IMR-90 (cell line): ENCODE measurements around the gene PTPRO. TPM values are rescaled to one million over a fixed set of nuclear protein-coding genes. Genes with fewer than 3 reads are reported as not detected.

Experiments used
- ATAC-seq: fragments of 200-7000 bp; cut with Tn5 transposase; 2 replicates; pipeline ENCODE4 v1.9.1; 2020; ENCODE audit warnings: low read depth, mild to moderate bottlenecking, moderate library complexity
- BruUV-seq: library from RNA; stranded (reverse); fragments of 400-500 nt; replicated peaks from 2 replicates; lab custom pipeline; 2021; lab: Mats Ljungman, UMichigan
- CTCF ChIA-PET: fragments of 300-600 bp; formaldehyde crosslinking; extraction: SDS; loops from one replicate; lab custom pipeline; 2021; ENCODE audit warnings: antibody characterized with exemption; lab: Yijun Ruan, JAX
- POLR2A ChIA-PET: fragments of 300-600 bp; sonication (Branson Sonifier 250); formaldehyde crosslinking; loops from one replicate; lab custom pipeline; 2022; ENCODE audit warnings: antibody characterized with exemption; ENCODE audit not compliant: unreplicated experiment; lab: Charles Lee
- DNase-seq: peaks from one replicate; pipeline ENCODE4 v3.0.0; 2013
- H2AFZ ChIP-seq: replicated peaks from 2 replicates; pipeline ENCODE3; 2013; ENCODE audit warnings: low read length, mild to moderate bottlenecking; ENCODE audit not compliant: poor library complexity
- H2AK5ac ChIP-seq: 2 replicates; pipeline ENCODE4 v1.6.1; 2013; ENCODE audit warnings: low read depth, low read length, inconsistent platforms
- H2AK9ac ChIP-seq: replicated peaks from 2 replicates; pipeline ENCODE3; 2013; ENCODE audit warnings: mild to moderate bottlenecking, low read depth, low read length, moderate library complexity; ENCODE audit not compliant: poor library complexity
- H2BK120ac ChIP-seq: 2 replicates; pipeline ENCODE4 v1.6.1; 2013; ENCODE audit warnings: low read depth, low read length, inconsistent platforms
- H2BK15ac ChIP-seq: 3 replicates; pipeline ENCODE4 v1.6.1; 2013; ENCODE audit warnings: low read depth, low read length, inconsistent platforms
- H2BK20ac ChIP-seq: 2 replicates; pipeline ENCODE4 v1.6.1; 2013; ENCODE audit warnings: low read depth, mild to moderate bottlenecking, inconsistent platforms, low read length, moderate library complexity
- H2BK5ac ChIP-seq: 2 replicates; pipeline ENCODE4 v1.6.1; 2013; ENCODE audit warnings: mild to moderate bottlenecking, low read depth, low read length, inconsistent platforms; ENCODE audit not compliant: poor library complexity, severe bottlenecking
- H3K14ac ChIP-seq: replicated peaks from 2 replicates; pipeline ENCODE4 v1.6.1; 2013; ENCODE audit warnings: low read depth, low read length, inconsistent platforms
- H3K18ac ChIP-seq: 2 replicates; pipeline ENCODE4 v1.6.1; 2013; ENCODE audit warnings: low read depth, low read length, control low read depth
- H3K23ac ChIP-seq: 2 replicates; pipeline ENCODE4 v1.6.1; 2013; ENCODE audit warnings: low read depth, low read length, inconsistent platforms
- H3K27ac ChIP-seq: 2 replicates; pipeline ENCODE4 v1.5.1; 2013; ENCODE audit warnings: mild to moderate bottlenecking, control low read depth, low read length; ENCODE audit not compliant: insufficient read depth
- H3K27me3 ChIP-seq: 2 replicates; pipeline ENCODE4 v1.6.1; 2013; ENCODE audit warnings: low read length; ENCODE audit not compliant: control insufficient read depth, insufficient read depth
- H3K36me3 ChIP-seq: 2 replicates; pipeline ENCODE4 v1.6.1; 2013; ENCODE audit warnings: low read length, mixed read lengths; ENCODE audit not compliant: control insufficient read depth, insufficient read depth
- H3K4ac ChIP-seq: 2 replicates; pipeline ENCODE4 v1.6.1; 2013; ENCODE audit warnings: low read depth, low read length, inconsistent platforms
- H3K4me1 ChIP-seq: 2 replicates; pipeline ENCODE4 v1.6.1; 2013; ENCODE audit warnings: low read length, mixed read lengths; ENCODE audit not compliant: control insufficient read depth, insufficient read depth
- H3K4me2 ChIP-seq: 2 replicates; pipeline ENCODE4 v1.6.1; 2013; ENCODE audit warnings: low read depth, mild to moderate bottlenecking, control low read depth, low read length, moderate library complexity
- H3K4me3 ChIP-seq: 2 replicates; pipeline ENCODE4 v1.5.1; 2013; ENCODE audit warnings: low read depth, mild to moderate bottlenecking, control low read depth, low read length, moderate library complexity; ENCODE audit not compliant: insufficient read depth
- H3K56ac ChIP-seq: 2 replicates; pipeline ENCODE4 v1.6.1; 2013; ENCODE audit warnings: low read length, inconsistent platforms; ENCODE audit not compliant: insufficient read depth; ENCODE audit errors: extremely low read depth
- H3K79me1 ChIP-seq, 2 experiments: 2 replicates each; pipeline ENCODE4 v1.6.1; 2013; ENCODE audit warnings: low read length in 2 of 2, inconsistent platforms in 1 of 2, low read depth in 1 of 2
- H3K9ac ChIP-seq: 2 replicates; pipeline ENCODE4 v1.6.1; 2013; ENCODE audit warnings: low read depth, low read length, control low read depth
- H3K9me1 ChIP-seq: 2 replicates; pipeline ENCODE4 v1.6.1; 2013; ENCODE audit warnings: low read length, inconsistent platforms; ENCODE audit not compliant: insufficient read depth
- H3K9me3 ChIP-seq: 2 replicates; pipeline ENCODE4 v1.6.1; 2013; ENCODE audit warnings: low read length; ENCODE audit not compliant: control insufficient read depth, insufficient read depth
- H4K20me1 ChIP-seq: 2 replicates; pipeline ENCODE4 v1.6.1; 2013; ENCODE audit warnings: low read length, inconsistent platforms; ENCODE audit not compliant: insufficient read depth
- H4K5ac ChIP-seq: 2 replicates; pipeline ENCODE4 v1.6.1; 2013; ENCODE audit warnings: mild to moderate bottlenecking, low read depth, low read length, control low read depth
- H4K8ac ChIP-seq, 2 experiments: 2 replicates each; pipeline ENCODE4 v1.6.1; 2013; ENCODE audit warnings: low read depth in 2 of 2, low read length in 2 of 2, control low read depth in 1 of 2, inconsistent platforms in 1 of 2
- H4K91ac ChIP-seq: 2 replicates; pipeline ENCODE4 v1.6.1; 2013; ENCODE audit warnings: low read depth, low read length, inconsistent platforms; ENCODE audit not compliant: insufficient read depth
- BHLHE40 ChIP-seq: fragments of 150-350 bp; IDR thresholded peaks from 2 replicates; pipeline ENCODE4 v1.6.1; 2016; ENCODE audit warnings: mild to moderate bottlenecking, low read depth, low read length
- CEBPB ChIP-seq: IDR thresholded peaks from 2 replicates; pipeline ENCODE4 v1.6.1; 2012; ENCODE audit warnings: low read depth, low read length, improper control_type of control experiment
- CHD1 ChIP-seq: IDR thresholded peaks from 2 replicates; pipeline ENCODE4 v1.6.1; 2012; ENCODE audit warnings: low read depth, low read length, improper control_type of control experiment
- FOS ChIP-seq: fragments of 150-350 bp; IDR thresholded peaks from 2 replicates; pipeline ENCODE4 v1.6.1; 2016; ENCODE audit warnings: low read depth, low read length
- MAFK ChIP-seq: IDR thresholded peaks from 2 replicates; pipeline ENCODE4 v1.6.1; 2012; ENCODE audit warnings: low read depth, low read length, improper control_type of control experiment
- MAZ ChIP-seq: IDR thresholded peaks from 2 replicates; pipeline ENCODE4 v1.6.1; 2012; ENCODE audit warnings: low read depth, mild to moderate bottlenecking, low read length, improper control_type of control experiment, moderate library complexity, borderline replicate concordance
- MXI1 ChIP-seq: IDR thresholded peaks from 2 replicates; pipeline ENCODE4 v1.6.1; 2012; ENCODE audit warnings: low read depth, mild to moderate bottlenecking, low read length, moderate library complexity, borderline replicate concordance
- NFE2L2 ChIP-seq: fragments of 150-350 bp; IDR thresholded peaks from 2 replicates; pipeline ENCODE4 v1.6.1; 2016; ENCODE audit warnings: low read depth, mild to moderate bottlenecking, low read length
- POLR2A ChIP-seq: IDR thresholded peaks from 2 replicates; pipeline ENCODE4 v1.6.1; 2012; ENCODE audit warnings: mild to moderate bottlenecking, low read depth, low read length
- RAD21 ChIP-seq: IDR thresholded peaks from 2 replicates; pipeline ENCODE4 v1.6.1; 2012; ENCODE audit warnings: low read length, improper control_type of control experiment
- RCOR1 ChIP-seq: IDR thresholded peaks from 2 replicates; pipeline ENCODE4 v1.6.1; 2012; ENCODE audit warnings: mild to moderate bottlenecking, low read length, improper control_type of control experiment; ENCODE audit not compliant: insufficient replicate concordance
- RFX5 ChIP-seq: IDR thresholded peaks from 2 replicates; pipeline ENCODE4 v1.8.0; 2012; ENCODE audit warnings: low read depth, mild to moderate bottlenecking, low read length, moderate library complexity
- SMC3 ChIP-seq: fragments of 150-350 bp; IDR thresholded peaks from 2 replicates; pipeline ENCODE4 v1.6.1; 2016; ENCODE audit warnings: low read depth, mild to moderate bottlenecking, antibody characterized with exemption, low read length, moderate library complexity
- WGBS, 2 experiments: methylation state at CpG; one replicate each; pipeline versions ENCODE4 v1.1.5 to v1.1.7; 2013; ENCODE audit warnings: missing lambda C conversion rate in 2 of 2; ENCODE audit not compliant: insufficient read length in 1 of 2; ENCODE audit errors: extremely low coverage in 2 of 2; 5-methylcytosine and 5-hydroxymethylcytosine counted together
- dilution Hi-C: fragments of 300-500 bp; cut with HindIII; formaldehyde crosslinking; loops from one replicate; pipeline ENCODE4 v1.14.3; 2018; ENCODE audit warnings: low sequenced_read_pairs; ENCODE audit not compliant: unreplicated experiment
- in situ Hi-C: fragments of 300-500 bp; cut with MboI; formaldehyde crosslinking; loops from 3 replicates; pipeline ENCODE4 v1.14.3; 2019; ENCODE audit warnings: low sequenced_read_pairs, inconsistent platforms, mixed read lengths
- intact Hi-C: fragments of 100-400 bp; cut with micrococcal nuclease; formaldehyde crosslinking; loops from 2 replicates; pipeline ENCODE4 v1.10.0; 2022
- polyA plus RNA-seq, 3 experiments: library from polyadenylated mRNA; depleted of rRNA; stranded (reverse); fragments of >200 nt; gene quantifications; 2 replicates each; pipeline ENCODE4 v1.2.3, GENCODE V29; 2012; ENCODE audit warnings: low replicate concordance in 1 of 3
- total RNA-seq: library from RNA; depleted of rRNA; stranded (reverse); fragments of >200 nt; gene quantifications from 2 replicates; pipeline ENCODE4 v1.2.3, GENCODE V29; 2012
- TF ChIP-seq, protein P1 (sequence below): fragments of 150-350 bp; IDR thresholded peaks from 2 replicates; pipeline ENCODE4 v1.6.1; 2017; ENCODE audit warnings: mild to moderate bottlenecking, antibody characterized with exemption, low read length, low read depth
- TF ChIP-seq, protein P2 (sequence below): conservative IDR thresholded peaks from 2 replicates; pipeline ENCODE4 v1.5.1; 2012; ENCODE audit warnings: mild to moderate bottlenecking, low read depth, low read length, improper control_type of control experiment
- TF ChIP-seq, protein P3 (sequence below): fragments of 150-350 bp; IDR thresholded peaks from 2 replicates; pipeline ENCODE4 v1.6.1; 2016; ENCODE audit warnings: low read depth, mild to moderate bottlenecking, low read length, moderate library complexity, borderline replicate concordance

PTPRO gene
- total and polyA plus RNA-seq, 2 of the 4 experiments (the other 2 are of a cell fraction), result 0.03 to 0.18 TPM

DNA sequence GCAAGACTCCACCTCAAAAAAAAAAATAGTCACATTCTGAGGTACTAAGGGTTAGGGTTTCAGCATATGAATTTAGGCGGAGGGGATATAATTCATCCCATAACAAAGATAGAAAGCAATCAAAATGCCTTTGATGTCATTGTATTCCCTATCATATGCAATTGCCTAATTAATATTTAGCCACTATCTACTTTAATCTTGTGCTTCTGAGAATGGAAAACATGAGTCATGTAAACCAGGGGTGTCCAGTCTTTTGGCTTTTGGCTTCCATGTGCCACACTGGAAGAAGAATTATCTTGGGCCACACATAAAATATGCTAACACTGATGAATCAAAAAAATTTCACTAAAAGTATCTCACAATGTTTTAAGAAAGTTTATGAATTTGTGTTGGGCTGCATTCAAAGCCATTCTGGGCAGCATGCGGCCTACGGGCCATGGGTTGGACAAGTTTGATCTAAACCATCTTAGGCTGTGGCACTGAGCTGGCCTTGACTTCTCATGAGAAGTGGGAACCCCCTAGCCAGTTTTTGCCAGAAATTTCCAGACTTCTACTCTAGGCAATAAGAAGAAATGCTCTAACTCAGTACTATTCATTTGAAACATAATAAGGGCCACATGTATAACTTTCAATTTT, 219.8 kb downstream of the PTPRO start:
- DNase-seq (no peak), ATAC-seq (no peak)
- no peak overlapping the region for H3K4me2 ChIP-seq
- H4K8ac ChIP-seq, result no peak overlapping the region
- H3K27ac ChIP-seq, result no peak overlapping the region
- CTCF ChIA-PET, result no interaction called here
- H2AFZ ChIP-seq, result no peak overlapping the region
- no peaks in the 10 kb centered on the region for H3K36me3 ChIP-seq
- H4K91ac ChIP-seq, result no peak overlapping the region
- peaks cover 7% of the 10 kb centered on the region for H3K4me1 ChIP-seq
- no peak overlapping the region for H2AK5ac ChIP-seq
- POLR2A ChIA-PET, result no interaction called here
- no CpG with 5 or more reads among the region's 3 CpGs for WGBS, 2 experiments
- H3K27me3 ChIP-seq, result no peaks in the 10 kb centered on the region
- no peak overlapping the region for H2BK5ac ChIP-seq
- dilution Hi-C loops (no loop called here), in situ Hi-C loops (no loop called here), intact Hi-C loops (no loop called here)
- no peak overlapping the region for H3K4me3 ChIP-seq
- H4K20me1 ChIP-seq, result no peaks in the 10 kb centered on the region
- H3K9me1 ChIP-seq, result 0 out of 2 replicates have a peak, but pooled peaks cover 3% of the 10 kb centered on the region
- no peak overlapping the region for H2AK9ac ChIP-seq
- no peak overlapping the region for H4K5ac ChIP-seq
- no peak overlapping the region for H2BK120ac ChIP-seq
- no peak overlapping the region; the same call in 2 of the 3 replicates for H2BK15ac ChIP-seq
- TF ChIP-seq SMC3 (no peak), MAZ (no peak), POLR2A (no peak), CHD1 (no peak), MXI1 (no peak), RFX5 (no peak), NFE2L2 (no peak), RAD21 (no peak), FOS (no peak), MAFK (no peak), RCOR1 (no peak), BHLHE40 (no peak), CEBPB (no peak)
- TF ChIP-seq, protein P1, sequence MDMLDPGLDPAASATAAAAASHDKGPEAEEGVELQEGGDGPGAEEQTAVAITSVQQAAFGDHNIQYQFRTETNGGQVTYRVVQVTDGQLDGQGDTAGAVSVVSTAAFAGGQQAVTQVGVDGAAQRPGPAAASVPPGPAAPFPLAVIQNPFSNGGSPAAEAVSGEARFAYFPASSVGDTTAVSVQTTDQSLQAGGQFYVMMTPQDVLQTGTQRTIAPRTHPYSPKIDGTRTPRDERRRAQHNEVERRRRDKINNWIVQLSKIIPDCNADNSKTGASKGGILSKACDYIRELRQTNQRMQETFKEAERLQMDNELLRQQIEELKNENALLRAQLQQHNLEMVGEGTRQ, result no peak
- TF ChIP-seq, protein P2, sequence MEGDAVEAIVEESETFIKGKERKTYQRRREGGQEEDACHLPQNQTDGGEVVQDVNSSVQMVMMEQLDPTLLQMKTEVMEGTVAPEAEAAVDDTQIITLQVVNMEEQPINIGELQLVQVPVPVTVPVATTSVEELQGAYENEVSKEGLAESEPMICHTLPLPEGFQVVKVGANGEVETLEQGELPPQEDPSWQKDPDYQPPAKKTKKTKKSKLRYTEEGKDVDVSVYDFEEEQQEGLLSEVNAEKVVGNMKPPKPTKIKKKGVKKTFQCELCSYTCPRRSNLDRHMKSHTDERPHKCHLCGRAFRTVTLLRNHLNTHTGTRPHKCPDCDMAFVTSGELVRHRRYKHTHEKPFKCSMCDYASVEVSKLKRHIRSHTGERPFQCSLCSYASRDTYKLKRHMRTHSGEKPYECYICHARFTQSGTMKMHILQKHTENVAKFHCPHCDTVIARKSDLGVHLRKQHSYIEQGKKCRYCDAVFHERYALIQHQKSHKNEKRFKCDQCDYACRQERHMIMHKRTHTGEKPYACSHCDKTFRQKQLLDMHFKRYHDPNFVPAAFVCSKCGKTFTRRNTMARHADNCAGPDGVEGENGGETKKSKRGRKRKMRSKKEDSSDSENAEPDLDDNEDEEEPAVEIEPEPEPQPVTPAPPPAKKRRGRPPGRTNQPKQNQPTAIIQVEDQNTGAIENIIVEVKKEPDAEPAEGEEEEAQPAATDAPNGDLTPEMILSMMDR, result no peak
- TF ChIP-seq, protein P3, sequence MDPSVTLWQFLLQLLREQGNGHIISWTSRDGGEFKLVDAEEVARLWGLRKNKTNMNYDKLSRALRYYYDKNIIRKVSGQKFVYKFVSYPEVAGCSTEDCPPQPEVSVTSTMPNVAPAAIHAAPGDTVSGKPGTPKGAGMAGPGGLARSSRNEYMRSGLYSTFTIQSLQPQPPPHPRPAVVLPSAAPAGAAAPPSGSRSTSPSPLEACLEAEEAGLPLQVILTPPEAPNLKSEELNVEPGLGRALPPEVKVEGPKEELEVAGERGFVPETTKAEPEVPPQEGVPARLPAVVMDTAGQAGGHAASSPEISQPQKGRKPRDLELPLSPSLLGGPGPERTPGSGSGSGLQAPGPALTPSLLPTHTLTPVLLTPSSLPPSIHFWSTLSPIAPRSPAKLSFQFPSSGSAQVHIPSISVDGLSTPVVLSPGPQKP, result no peak
- no peak overlapping the region for H3K14ac ChIP-seq
- no peak overlapping the region for H3K23ac ChIP-seq
- H3K4ac ChIP-seq, result no peak overlapping the region; the same call in 1 of the 2 replicates
- H3K79me1 ChIP-seq, result no peaks in the 10 kb centered on the region
- BruUV-seq, result no TSS peak
- H3K56ac ChIP-seq, result no peak overlapping the region
- 0 out of 2 replicates have a peak overlapping the region, but pooled peaks have one; percentile 18 for H3K18ac ChIP-seq
- no peak overlapping the region for H2BK20ac ChIP-seq
- H3K9me3 ChIP-seq, result no peaks in the 10 kb centered on the region
- no peak overlapping the region for H3K9ac ChIP-seq
